ENCODE data around the gene ZDHHC12. TPM values are rescaled to one million over a fixed set of nuclear protein-coding genes. Genes with fewer than 3 reads are reported as not detected.

The ZDHHC12 gene
- total and polyA plus RNA-seq, 2 of the 13 experiments (the other 11 are each of a cell fraction or from before 2014, with no cell fraction given) = 25.4 to 28.0 TPM

- TF ChIP-seq ZNF646 (CRISPR knock-in tag; IDR thresholded peaks at IDR 0.05) = peak; percentile 46; the same call in 1 of the 2 replicates
- peak; percentile 79; the same call in 1 of the 2 replicates for TF ChIP-seq GLI4 (CRISPR knock-in tag; IDR thresholded peaks at IDR 0.05; ENCODE audit: borderline replicate concordance)
- no peak for TF ChIP-seq HOXA5 (CRISPR knock-in tag; IDR thresholded peaks at IDR 0.05)
- TF ChIP-seq NCOA1 (CRISPR knock-in tag; IDR thresholded peaks at IDR 0.05) = 0 out of 2 replicates have a peak, but pooled peaks have one; percentile 3
- TF ChIP-seq KDM5B (CRISPR knock-in tag; IDR thresholded peaks at IDR 0.05; ENCODE audit: borderline replicate concordance) = 0 out of 2 replicates have a peak, but pooled peaks have one; percentile 14
- TF ChIP-seq E2F5 (CRISPR knock-in tag; conservative IDR thresholded peaks at IDR 0.05) = peak; percentile 8; the same call in 1 of the 2 replicates
- no peak for TF ChIP-seq ZSCAN5A (CRISPR knock-in tag; IDR thresholded peaks at IDR 0.05; ENCODE audit: borderline replicate concordance)
- TF ChIP-seq, protein P1, sequence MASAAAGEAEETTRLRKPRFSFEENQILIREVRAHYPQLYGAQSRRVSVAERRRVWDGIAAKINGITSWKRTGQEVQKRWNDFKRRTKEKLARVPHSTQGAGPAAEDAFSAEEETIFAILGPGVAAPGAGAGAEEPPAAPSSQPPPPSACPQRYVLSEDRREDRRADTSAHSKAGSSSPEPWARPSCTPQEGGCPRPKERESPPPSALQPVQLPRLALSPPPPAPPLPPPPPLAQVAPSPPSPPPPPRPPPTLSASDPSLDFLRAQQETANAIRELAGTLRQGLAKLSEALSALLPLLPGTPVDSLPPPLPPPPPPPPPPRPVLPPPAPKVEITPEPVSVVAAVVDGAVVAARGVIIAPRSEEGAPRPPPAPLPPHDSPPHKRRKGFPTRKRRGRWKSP (CRISPR knock-in tag; IDR thresholded peaks at IDR 0.05) = peak; percentile 6
- no peak for TF ChIP-seq SMYD3 (CRISPR knock-in tag; IDR thresholded peaks at IDR 0.05)
- no peak for TF ChIP-seq ZNF256 (CRISPR knock-in tag; conservative IDR thresholded peaks at IDR 0.05)
- no peak for TF ChIP-seq ZNF430 (CRISPR knock-in tag; IDR thresholded peaks at IDR 0.05)
- TF ChIP-seq ZNF253 (CRISPR knock-in tag; IDR thresholded peaks at IDR 0.05; ENCODE audit: borderline replicate concordance) = no peak
- TF ChIP-seq, protein P2, sequence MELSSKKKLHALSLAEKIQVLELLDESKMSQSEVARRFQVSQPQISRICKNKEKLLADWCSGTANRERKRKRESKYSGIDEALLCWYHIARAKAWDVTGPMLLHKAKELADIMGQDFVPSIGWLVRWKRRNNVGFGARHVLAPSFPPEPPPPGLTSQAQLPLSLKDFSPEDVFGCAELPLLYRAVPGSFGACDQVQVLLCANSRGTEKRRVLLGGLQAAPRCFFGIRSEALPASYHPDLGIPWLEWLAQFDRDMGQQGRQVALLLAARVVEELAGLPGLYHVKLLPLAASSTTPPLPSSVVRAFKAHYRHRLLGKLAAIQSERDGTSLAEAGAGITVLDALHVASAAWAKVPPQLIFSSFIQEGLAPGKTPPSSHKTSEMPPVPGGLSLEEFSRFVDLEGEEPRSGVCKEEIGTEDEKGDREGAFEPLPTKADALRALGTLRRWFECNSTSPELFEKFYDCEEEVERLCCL (CRISPR knock-in tag; IDR thresholded peaks at IDR 0.05; ENCODE audit: borderline replicate concordance) = no peak
- peak; percentile 1; the same call in 1 of the 2 replicates for TF ChIP-seq ZNF776 (CRISPR knock-in tag; IDR thresholded peaks at IDR 0.05)
- no peak for TF ChIP-seq ERF (CRISPR knock-in tag; IDR thresholded peaks at IDR 0.05)
- TF ChIP-seq GABPA (IDR thresholded peaks at IDR 0.05; ENCODE audit: low read depth, low read length) = 0 out of 2 replicates have a peak, but pooled peaks have one; percentile 6
- no peak for TF ChIP-seq GABPA (CRISPR knock-in tag; IDR thresholded peaks at IDR 0.05; ENCODE audit: low read depth)
- TF ChIP-seq ZSCAN29 (CRISPR knock-in tag; conservative IDR thresholded peaks at IDR 0.05) = no peak
Measured at GRCh38 chr9:128702949-128703615, 20.8 kb downstream of the ZDHHC12 start (continued).

Measured in HepG2 (cell line).